DMS 273 (cell line): ENCODE results near the gene MAP2K7.
"Not testable (repeated sequence)": the region's sequence is repeated elsewhere in the genome, so short reads cannot be mapped to it uniquely, and the experiment has no call there.

ENCODE experiments used
- DNase-seq: peaks from one replicate; lab custom pipeline; 2025; ENCODE audit not compliant: unreplicated experiment; lab: John Stamatoyannopoulos, UW

Gene MAP2K7

DNA sequence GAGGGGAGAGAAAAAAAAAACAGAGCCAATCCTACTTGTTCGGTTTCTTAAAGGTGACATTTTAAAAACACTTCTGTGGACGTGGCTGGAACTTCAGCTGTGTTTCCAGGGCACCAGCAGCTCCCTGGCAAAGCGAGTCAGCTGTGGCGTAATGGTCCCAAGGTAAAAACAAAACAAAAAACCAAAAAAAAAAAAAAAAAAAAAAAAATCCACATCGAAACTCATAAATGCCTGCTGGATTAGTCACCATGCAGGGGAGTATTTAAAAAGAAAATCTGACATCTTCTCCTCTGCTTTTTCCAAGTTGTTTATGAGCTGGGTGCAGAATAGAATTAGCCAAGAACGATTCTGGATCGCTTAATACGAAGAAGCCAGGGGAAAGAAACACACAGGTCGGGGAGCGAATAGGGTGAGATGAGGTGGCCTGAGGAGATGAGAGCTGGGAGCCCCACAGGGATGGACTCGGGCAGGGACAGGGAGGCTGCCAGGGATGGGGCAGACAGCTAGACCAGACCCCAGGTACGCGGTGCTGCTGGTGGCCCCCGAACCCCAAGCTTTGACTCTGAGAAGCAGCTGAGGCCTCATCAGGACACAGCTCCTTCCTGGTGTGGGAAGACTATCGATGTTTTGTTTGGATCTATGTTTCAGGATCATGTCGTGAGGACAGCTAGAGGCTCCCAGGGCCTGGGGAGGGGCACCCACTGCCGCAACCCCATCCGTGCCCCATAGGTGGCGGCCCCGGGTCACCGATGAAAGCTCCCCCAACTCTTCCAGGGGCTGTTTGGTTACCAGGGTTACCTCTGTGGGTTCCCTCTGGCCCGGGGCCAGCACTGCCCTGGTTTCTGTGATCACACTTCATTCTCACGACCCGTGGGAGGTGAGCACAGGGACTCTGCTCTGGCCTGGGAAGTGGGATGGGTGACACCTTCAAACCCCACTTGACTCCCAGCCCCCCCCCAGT lies 25.3 kb downstream of the MAP2K7 start:
- peak; percentile 85 for DNase-seq

DNA sequence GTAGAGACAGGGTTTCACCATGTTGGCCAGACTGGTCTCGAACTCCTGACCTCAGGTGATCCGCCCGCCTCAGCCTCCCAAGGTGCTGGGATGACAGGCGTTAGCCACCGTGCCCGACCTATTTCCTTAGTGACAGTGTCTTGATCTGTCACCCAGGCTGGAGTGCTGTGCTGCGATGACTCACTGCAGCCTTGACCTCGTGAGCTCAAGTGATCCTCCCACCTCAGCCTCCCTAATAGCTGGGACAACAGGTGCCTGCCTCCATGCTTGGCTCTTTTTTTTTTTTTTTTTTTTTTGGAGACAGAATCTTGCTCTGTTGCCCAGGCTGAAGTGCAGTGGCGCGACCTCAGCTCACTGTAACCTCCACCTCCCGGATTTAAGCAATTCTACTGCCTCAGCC lies 26.4 kb downstream of the MAP2K7 start:
- DNase-seq = not testable (repeated sequence)

- DNase-seq = no peak
Observed at GRCh38 chr19:7930765-7931164, 27.1 kb downstream of the MAP2K7 start.

DNA sequence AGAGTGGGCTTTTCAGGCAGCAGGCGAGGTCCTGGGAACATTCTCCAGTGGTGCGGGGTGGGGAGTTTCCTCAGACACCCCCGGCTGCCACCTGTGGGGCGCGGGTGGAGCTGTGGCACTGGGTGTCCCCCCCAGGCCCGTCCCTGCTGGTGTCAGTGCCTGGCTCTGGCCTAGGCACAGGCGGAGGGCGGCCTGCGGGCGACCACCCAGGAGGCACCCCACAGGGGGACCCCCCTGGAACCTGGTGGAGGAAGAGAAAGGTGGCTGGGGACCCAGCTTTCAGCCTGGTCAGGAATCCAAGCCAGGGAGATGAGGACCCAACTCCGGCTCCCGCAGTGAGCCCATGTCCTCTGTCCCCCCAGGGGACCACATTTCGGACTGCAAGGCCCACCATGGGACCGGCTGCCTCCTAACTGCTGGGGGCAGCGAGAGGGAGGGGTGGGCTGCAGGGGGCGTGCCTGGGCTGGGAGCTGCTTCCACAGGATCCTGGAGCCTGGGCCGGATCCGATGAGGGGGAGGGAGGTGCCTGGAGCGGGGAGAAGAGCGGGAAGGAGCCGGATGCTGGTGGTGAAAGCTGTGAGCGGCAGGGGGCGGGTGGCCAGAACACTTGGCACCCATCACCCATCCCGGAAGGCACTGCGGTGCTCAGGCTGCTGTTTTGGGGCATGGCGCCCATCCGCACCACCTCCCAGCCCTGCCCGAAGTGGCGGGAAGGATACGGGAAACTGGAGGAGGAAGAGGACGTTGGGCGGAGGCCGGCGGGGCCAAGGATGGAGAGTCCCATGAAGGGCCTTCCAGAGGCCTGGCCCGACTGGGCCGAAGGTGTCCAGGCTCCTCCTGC lies 27.8 kb downstream of the MAP2K7 start:
- no peak for DNase-seq

DNA sequence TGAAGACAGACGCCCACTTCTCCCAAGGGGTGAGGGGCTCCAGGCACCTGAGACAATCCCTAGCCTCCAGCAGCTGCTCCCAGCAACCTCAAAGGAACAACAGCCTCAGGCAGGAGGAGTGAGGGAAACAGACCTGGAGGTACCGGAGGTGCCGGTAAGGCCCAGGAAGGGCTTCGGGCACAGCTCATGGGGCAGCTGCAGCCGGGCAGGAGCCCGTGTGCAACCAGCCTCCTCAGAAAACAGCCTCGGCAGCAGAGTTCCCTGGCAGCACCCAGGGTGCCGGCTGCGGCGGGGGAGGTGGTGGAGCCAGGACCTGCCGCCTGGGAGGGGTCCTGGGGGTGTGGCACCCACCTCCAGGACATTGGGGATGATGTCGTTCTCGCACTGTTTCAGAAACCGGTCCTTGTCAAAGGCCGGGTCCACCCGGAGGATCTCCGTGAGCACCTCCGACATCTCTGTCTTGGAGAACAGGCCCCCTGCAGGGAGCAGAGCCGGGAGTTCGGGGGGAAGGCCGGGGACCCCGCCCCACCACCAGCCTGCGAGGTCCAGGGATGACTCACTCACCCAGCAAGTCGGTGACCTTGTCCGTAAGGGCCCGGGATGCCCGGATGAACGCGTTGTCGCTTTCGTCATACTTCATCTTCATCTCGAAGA lies 28.7 kb downstream of the MAP2K7 start:
- no peak for DNase-seq

DNA sequence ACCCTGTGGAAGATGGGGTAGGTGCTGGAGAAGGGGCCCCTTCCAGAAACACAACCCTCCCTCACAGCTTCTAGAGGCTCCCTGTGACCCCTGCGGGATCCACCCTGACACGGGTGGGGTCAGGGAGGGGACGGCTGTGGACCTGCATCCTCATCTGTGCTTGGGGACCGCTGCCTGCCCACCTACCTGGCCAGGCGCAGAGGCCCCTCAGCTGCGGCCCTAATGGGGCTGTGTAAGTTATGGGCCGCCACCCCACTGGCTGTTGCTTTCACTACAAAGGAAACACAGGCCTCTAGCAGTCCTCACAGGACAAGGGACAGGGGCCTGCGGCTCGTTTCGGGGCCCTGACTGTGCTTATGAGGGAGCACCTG lies 29.2 kb downstream of the MAP2K7 start:
- DNase-seq = no peak

- DNase-seq = no peak
Observed at GRCh38 chr19:7933411-7933810, 29.7 kb downstream of the MAP2K7 start.

GRCh38 chr19:7933828-7934725 lies 30.4 kb downstream of the MAP2K7 start:
- DNase-seq = no peak

DNA sequence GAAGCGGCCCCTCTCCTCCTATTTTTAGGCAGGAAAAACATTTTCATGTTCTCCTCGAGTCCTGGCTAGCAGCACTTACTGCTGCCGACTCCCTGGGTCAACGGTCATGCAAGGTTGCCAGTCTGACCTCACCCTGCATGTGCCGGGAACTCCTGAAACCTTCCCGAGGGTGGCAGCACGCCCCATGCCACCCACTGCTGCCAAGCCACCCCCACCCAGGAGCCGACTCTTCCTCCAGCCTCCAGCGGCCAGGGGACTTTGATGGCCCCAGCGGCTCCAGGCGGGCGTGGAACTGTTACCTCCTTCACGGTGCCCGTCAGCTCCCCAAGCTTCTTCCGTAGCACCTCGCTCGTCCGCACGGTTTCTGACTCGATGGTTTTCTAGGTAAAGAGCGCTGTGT lies 31.1 kb downstream of the MAP2K7 start:
- no peak for DNase-seq

DNA sequence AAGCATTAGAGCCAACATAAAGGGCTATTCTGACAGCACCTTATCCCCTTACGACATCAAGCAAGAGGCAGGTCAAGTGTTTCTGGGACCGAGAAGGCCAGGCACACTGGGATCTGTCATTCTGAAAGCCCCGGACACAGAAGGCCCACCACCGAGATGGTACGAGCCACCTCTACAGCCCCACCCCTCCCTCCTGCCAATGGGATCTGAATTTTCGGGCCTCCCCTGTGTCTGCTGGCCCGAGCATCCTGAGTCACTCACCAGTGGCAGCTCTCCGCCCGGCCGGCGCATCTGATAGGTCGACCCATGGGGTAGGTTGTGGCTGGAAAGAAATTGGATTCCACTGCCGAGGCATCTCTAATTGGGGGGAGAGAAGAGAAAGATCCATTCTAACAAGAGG lies 37.2 kb downstream of the MAP2K7 start:
- no peak for DNase-seq

- DNase-seq = no peak
Observed at GRCh38 chr19:7941895-7942596, 38.4 kb downstream of the MAP2K7 start.

GRCh38 chr19:7942981-7943443 lies 39.3 kb downstream of the MAP2K7 start:
- DNase-seq = peak; percentile 60

DNA sequence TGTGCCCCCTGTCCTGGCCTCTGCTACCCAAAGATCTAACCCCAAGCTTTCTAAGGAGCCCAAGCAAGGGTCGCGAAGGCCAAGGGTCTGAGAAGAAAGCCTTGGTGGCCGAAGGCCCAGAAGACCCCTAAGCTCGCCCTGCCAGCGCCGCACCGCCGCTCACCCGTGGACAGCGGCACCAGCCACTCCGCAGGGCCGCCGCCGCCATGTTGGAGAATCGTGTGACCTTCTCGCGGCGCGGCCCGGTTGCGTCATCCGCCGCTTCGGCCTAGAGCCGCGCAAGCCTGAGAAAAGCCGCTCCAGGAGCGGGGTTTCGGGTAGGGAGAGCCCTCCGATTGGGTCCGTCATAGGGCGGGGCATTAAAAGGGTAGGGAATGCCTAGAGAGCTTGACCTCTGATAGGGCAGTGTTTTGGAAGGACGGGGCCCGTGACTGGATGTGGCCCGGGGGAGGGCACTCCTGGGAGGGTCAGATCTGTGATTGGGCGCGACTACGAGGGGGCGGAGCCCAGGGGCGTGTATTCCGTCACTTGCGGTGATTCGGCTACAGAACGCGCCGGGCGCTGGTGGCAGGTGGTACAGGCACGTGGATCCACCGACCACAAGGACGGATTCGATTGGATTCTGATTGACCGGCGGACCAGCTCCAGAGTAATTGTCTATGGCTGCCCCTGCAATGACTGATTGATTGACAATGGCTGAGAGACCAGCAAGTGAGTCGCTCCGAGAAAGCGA lies 39.9 kb downstream of the MAP2K7 start, which contains the start of gene TIMM44:
Gene TIMM44, minus strand, starts transcription at position 223 of the 733 bp plus-strand sequence. Its CDS starts 15 bp downstream, at position 208.
- DNase-seq = peak; percentile 100

DNA sequence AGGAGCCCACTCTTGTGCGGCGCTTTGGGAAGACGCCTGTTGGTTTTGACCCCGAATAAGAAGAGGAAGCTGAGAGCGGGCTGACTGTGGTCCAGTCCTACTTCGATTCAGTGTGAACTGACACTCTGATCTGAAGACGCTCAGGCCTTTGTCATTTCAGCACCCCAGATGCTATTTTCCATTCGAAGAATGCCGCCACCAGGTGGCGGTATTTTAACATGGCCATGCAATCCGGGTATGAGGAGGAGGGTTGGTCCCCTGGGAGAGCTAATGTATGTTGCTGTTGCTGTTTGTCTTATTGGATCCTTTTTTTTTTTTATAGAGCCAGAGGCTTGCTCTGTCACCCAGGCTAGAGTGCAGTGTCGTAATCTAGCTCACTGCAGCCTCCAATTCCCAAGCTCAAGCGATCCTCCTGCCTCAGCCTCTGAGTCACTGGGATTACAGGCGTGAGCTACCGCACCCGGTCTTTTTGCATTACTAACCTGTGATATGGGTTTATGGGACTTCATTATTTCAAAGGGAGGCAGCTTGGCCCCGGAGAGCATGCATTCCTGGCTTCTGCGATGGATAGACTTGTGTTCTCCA lies 40.6 kb downstream of the MAP2K7 start:
- peak; percentile 97 for DNase-seq

- DNase-seq = peak; percentile 67
Observed at GRCh38 chr19:7947939-7948338, 44.3 kb downstream of the MAP2K7 start.

- peak; percentile 41 for DNase-seq
Observed at GRCh38 chr19:7953060-7953459, 49.4 kb downstream of the MAP2K7 start.

- no peak for DNase-seq
Observed at GRCh38 chr19:7953576-7953975, 49.9 kb downstream of the MAP2K7 start.

GRCh38 chr19:7955696-7956095 lies 52.0 kb downstream of the MAP2K7 start:
- no peak for DNase-seq
